ENCODE measurements around the gene NOC2L.
"Not testable (repeated sequence)": the region's sequence is repeated elsewhere in the genome, so short reads cannot be mapped to it uniquely, and the experiment has no call there.

Gene NOC2L

DNA sequence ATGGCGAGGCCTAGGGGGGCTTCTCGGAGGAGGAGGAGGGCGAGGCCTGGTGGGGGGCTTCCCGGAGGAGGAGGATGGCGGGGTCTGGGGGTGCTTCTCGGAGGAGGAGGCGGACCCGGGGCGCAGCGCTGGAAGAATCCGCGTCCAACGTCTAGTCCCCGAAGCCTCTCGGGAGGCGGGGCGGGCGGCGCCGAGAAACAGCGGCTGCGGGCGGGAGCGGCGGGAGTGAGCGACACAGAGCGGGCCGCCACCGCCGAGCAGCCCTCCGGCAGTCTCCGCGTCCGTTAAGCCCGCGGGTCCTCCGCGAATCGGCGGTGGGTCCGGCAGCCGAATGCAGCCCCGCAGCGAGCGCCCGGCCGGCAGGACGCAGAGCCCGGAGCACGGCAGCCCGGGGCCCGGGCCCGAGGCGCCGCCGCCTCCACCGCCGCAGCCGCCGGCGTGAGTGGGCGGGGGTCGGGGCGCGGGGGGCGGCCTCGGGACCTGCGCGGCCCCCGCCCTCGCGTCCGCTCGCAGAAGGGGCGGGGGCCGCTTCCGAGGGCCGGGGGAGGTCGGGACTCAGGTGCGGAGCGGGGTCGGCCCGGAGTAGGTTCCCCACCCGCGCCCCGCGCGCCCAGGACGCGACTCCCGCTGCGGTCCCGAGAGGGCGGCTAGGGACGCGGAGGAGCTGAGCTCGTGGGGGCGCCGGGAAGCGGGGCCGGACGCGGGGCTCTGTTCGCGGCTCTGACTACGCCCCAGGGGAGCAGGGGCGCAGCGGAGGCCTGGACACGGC, 1.5 kb upstream of the NOC2L start, which contains the start of gene KLHL17:
Gene KLHL17 (plus strand): TSS at position 222 of the 769 bp plus-strand sequence. CDS start 110 bp downstream, at position 332.
- peak; percentile 79 for DNase-seq

DNA sequence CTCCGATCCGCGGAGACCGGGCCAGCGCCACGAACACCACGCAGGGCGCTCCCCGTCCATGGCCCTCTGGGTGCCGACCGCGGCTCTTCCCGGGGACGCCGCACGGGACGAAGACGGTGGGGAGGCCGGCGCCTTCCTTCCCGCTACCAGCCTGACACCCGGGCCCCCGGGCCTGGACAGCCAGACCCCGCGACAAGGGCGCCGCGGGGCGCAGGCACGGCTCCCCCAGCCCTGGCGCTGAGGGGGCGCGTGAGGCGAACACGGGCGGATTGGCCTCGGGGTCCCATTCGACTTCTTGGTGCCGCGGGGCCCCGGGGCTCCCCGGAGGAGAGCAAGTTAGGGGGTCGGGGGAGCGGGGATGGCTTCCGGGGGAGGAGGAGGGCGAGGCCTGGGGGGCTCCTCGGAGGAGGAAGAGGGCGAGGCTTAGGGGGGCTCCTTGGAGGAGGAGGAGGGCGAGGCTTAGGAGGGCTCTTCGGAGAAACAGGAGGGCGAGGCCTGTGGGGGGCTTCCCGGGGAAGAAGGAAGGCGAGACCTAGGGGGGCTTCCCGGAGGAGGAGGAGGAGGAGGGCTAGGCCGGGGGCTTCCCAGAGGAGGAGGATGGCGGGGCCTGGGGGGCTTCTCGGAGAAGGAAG, 791 bp upstream of the NOC2L start:
- no peak for DNase-seq

DNA sequence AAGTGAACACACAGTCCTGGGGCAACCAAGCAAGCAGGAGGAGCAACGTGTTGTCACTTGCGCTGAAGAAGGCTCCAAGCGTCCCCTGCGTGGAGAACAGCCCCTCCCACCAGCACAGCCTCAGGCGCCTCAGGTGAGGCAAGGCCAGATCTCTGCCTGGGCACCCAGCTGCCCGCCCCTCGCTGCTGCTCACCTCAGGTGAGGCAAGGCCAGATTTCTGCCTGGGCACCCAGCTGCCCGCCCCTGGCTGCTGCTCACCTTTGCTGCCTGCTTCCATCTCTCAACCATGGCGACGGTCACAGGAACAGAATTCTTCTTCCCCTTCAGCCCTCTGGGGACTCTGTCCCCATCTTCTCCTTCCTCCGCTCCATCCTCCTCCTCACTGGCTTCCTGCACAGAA, 2.4 kb downstream of the NOC2L start:
- DNase-seq, result no peak

DNA sequence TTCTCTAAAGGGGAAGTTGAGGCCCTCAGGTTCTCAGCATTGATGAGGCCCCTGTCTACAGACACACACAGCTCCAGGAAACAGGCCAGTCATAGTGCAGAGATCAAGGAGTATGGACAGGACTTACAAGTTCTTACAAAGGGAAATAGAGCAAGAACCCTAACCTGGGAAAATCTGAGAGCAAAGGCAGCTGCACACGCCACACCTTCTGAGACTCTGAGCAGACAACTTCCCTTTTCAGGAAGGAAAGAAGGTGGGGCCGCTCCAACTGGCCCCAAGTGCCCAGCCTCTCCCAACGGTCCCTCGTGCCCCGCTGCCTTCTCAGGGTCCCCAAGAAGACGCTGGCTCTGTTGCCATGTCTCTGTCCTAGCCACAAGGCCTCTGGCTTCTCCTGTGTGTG, 3.6 kb downstream of the NOC2L start:
- no peak for DNase-seq

DNA sequence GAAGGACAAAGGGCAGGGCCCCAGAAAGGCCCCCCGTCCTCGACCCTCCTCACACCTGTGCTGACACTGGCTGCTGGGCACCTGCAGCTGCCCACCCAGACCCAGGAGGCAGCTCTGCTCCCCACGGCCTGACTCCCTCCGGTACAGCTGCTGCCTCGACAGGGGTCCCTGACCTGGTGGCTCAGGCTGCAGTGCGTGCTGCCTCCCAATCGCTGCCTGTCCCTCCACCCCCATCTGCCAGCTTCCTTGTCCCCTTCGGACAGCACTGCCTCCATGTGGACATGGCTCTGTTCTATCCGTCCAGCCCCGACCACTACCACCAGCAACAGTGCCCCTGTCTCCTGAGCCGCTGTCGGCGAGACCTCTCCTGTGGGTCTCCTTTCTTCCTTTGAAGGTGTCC, 4.1 kb downstream of the NOC2L start:
- no peak for DNase-seq

DNA sequence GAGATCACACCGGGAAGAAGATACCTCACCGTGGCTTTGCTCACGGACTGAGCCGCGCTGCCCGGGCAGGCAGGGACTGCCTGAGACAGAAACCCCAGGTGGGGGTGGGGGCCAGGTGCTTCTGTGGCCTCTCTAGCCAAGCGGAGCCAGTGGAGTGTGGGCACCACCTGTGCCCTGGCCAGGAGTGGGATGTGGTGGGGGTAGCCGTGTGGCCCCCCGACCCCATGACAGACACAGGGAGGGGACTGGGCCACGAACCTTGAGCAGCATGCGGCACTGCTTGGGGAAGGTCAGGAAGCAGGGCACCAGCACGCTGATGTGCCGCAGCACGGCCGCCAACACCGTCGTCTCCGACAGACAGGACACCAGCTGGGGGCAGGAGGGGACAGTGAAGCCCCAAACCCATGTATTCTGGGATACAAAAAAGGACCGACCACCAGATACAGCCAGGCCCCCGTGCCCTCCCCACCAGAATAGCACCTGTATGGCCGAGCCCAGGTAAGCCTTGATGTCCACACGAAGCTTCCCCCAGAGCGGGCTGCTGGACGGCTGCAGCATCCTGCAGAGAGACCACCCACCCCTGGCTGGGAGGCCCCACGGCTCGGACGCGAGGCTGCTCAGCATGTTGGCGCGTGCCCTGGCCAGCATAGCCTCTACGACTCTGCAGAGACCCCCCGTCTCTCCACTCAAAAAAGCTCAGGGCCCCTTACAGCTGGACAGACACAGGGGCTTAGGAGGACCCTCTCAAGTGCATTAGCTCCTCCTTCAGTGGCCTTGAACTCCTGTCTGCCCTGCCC, 5.3 kb downstream of the NOC2L start:
- DNase-seq, result no peak

DNA sequence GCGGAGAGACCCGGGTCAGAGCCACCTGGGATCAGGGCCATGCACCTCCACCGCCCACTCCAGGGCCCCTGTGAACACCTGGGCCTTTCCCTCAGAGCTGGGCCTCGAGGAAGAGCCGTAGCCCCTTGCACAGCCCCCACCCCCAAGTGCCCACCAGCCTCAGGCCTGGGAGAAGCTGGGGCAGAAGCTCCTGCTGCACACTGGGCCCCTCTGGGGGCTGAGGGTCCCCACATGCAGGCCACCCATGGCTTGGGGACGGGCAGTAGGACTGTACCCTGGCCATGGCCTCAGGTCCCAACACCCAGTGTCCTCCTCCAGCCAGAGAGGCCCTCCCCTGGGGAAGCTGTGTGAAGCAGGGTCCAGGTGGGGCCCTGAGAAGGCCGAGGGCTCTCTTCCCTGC, 6.5 kb downstream of the NOC2L start:
- DNase-seq, result no peak

DNA sequence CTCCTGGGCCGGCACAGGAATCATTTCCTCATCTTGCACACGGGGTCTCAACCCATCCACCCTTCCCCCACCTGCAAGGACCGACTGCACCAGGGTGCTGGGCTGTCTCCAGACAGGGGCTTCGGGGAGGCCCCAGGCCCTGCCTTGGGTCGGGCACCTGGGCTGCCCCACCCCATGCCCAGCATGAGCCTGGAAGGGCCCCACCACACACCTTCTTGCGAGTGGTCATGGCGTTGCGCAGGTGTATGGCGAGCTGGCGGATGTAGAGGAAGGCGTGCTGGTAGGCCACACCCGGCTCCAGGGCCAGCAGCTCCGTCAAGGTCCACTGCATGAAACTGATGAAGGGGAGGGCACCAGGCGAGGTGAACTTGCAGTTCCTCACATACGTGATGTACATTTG, 6.9 kb downstream of the NOC2L start:
- DNase-seq, result no peak

DNA sequence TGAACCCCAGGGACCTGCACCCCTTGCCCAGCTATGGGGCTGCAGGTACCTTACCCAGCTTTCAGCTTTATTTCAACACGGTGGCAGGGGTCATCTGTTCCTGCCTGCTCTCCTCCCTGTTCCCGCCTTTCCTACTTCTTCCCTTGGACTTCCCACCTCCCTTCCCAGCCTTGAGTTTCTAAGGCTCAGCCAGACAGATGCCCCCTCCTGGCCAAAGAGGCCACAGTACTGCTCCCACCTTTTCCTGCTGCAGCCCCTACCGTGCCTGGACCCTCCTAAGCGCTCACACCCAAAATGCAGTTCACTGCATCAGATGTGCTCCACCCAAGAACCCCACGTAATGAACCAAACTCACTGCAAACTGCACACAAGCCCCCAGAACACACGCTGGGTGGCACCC, 7.7 kb downstream of the NOC2L start:
- no peak for DNase-seq

DNA sequence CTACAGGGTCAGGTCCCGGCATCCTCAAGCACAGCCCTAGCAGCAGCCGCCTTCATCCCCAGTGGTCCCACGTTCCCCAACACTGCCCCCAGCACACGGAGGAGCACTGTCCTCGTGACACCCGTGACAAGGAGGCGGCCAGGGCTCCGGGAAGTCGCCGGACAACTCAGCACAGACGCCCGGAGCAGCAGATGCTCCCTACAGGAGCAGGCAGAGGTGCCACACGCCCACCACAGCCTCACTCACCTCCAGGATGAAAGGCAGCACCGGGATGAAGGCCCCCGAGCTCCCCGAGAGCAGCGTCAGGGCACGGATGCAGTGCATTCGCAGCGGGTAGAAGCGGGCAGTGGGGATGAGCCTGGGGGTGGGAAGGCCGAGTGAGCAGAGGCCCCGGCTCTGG, 8.2 kb downstream of the NOC2L start:
- DNase-seq, result no peak

DNA sequence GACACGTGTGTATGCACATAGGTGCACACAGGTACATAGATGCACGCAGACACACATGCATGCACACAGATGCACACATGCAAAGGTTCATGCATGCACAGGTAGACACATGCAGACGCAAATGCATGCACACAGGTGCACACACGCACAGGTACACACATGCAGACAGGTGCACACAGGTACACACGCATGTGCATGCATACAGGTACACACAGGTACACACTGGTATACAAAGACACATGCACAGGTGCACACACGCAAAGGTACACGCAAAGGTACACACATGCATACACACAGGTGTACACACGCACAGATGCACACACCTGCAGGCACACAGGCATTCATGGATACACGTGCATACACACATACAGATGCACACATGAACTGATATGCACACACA, 8.8 kb downstream of the NOC2L start:
- no peak for DNase-seq

DNA sequence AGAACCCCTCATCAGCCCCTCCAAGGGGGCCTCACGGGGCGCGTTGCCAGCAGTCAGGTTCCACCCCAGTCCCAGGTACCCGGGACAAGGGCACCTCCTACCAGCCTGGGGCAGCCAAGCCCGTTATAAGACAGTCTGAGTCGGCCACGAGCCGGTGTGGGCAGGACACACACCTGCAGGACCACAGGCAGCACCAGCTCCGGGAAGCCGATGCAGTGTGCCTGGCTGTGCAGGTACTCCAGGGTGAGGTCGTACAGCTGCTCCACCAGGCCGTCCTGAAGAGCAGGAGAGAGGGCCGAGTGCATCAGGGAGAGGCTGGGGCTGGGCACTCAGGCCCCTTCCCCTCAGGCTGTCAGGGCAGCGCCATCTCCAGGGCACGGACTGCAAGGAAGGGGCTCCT, 11.1 kb downstream of the NOC2L start:
- no peak for DNase-seq

DNA sequence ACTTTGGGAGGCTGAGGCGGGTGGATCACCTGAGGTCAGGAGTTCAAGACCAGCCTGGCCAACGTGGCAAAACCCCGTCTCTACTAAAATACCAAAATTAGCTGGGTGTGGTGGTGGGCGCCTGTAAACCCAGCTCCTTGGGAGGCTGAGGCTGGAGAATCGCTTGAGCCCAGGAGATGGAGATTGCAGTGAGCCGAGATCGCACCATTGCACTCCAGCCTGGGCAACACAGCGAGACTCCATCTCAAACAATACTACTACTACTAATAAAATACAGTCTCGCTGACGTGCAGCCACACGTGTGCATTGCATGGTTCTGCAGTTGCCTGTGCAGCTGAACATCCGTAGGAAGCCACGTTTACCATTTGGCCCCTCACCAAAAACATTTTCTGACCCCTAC, 12.2 kb downstream of the NOC2L start:
- DNase-seq, result not testable (repeated sequence)

DNA sequence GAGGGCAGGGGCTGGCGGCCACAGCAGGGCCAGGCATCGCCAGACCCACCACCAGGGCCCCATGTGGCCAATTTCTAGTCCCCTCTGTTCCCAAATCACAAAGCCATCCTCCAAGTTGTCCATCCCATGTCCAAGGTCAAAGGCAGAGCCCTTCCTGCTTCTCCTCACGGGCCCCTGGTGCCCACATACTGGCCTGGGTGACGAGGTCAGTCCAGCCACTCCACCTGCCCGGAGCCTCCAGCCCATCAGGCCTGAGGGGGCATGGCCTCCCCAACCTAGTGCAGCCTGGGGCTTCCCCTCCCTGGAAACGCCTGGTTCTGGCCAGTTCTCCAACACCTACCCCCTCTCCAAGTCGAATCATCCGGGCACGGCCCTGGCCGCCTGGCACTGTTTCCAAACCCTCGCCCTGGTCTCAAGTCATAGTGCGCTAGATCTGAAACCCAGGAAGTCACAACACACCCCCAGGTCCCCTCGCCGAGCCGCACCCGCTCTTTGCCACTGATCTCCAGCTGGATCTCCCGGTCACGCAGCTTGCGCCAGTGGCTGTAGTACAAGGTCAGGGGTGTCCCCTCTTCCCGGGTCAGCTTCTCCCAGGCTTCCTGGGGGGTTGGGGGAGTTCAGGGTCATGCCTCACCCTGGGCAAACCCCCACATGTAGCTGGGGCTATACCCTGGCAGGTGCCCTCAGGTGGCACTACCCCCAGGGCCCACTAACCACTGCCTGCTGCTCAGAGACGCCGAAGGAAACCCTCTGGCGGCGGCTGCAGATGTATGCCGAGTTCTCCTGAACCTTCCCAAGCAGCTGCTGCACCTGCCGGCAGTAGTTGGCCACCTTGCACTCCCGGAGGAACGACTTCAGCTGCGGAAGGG, 13.1 kb downstream of the NOC2L start:
- no peak for DNase-seq

DNA sequence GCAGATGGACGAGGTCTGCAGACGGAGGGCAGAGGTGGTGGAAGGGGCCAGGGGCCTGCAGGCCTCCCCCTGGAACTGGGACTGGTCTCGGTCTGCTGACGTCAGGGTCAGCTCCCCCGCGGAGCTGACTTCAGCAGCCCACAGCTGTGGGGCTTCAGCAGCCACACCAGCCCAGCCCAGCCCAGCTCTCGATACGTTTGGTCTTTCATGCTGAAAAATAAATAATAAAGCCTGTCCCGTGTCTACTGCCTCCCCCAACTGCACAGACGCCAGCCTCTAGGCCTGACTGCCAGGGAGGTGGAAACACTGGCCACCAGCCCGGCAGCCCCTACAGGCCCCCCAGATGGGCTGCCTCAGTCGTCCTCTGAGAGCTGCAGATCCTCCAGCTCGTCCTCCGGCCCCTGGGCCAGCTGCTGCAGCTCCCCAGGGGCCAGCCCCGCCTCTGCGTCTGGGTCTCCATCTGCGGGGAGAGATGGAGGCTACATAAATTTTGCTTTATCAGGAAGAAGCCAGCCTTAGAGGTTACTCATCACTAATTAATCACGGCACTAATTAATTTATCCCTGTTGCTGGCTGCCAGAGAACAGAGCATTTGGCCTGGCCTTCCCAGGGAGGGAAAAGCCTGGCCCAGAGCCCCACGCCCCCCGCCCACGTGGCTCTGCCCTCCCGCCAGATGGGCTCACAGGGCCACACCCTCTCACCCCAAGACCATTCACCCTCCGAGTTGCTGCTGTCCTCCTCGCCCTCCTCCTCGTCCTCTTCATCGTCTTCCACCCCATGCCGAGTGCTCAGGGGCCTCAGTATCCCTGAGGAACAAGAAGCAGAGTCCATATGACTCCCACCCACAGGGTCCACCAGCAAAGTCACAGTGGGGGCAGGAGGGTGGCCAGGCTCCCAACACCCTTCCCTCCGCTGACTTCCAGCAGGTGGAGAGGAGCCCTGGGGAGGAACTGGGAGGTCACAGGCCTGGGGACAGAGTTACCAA, 14.4 kb downstream of the NOC2L start:
- DNase-seq, result peak; percentile 72

DNA sequence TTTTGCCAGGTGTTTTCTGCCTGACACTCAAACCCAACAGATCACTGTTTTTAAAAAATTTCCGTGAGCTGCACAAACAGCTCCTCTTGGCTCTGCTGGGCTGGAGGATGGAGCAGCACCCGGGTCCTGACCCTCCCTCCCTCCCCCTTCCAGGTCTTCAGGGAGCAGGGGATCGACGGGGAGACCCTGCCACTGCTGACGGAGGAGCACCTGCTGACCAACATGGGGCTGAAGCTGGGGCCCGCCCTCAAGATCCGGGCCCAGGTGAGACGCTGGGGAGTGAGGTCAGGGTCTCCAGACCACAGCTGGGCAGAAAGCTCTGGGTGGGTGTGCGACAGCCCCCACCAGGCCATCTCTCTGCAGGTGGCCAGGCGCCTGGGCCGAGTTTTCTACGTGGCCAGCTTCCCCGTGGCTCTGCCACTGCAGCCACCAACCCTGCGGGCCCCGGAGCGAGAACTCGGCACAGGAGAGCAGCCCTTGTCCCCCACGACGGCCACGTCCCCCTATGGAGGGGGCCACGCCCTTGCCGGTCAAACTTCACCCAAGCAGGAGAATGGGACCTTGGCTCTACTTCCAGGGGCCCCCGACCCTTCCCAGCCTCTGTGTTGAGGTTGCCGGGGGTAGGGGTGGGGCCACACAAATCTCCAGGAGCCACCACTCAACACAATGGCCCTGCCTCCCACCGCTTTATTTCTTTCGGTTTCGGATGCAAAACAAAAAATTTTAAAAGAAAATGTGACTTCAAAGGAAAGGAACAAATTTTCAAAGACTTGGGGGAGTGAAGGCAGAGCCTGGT, 15.3 kb downstream of the NOC2L start:
- DNase-seq, result no peak

DNA sequence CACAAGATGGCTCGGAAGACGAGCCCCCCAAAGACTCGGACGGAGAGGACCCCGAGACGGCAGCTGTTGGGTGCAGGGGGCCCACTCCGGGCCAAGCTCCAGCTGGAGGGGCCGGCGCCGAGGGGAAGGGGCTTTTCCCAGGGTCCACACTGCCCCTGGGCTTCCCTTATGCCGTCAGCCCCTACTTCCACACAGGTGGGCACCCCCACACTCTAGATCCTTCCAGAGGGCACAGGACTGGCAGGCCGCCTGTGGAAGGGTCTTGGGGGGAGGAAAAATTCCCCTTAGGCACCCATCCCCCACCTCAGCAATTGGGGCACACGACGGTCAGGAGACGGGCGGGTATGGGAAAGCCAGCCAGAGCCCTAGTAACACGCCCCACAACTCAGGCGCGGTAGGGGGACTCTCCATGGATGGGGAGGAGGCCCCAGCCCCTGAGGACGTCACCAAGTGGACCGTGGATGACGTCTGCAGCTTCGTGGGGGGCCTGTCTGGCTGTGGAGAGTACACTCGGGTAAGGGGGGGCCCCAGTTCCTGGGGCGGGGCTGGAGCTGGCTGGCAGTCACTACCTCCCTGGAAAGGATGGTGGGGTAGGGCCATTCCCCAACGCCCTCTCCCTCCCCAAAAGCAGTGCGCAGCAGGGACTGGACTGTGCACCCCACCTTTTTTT, 16.1 kb downstream of the NOC2L start:
- DNase-seq, result peak; percentile 66

DNA sequence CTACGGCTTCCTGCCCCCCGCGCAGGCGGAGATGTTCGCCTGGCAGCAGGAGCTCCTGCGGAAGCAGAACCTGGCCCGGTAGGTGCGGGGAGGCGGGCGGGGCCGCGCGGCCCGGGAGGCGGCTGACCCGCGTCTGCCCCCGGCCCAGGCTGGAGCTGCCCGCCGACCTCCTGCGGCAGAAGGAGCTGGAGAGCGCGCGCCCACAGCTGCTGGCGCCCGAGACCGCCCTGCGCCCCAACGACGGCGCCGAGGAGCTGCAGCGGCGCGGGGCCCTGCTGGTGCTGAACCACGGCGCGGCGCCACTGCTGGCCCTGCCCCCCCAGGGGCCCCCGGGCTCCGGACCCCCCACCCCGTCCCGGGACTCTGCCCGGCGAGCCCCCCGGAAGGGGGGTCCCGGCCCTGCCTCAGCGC, 16.6 kb downstream of the NOC2L start:
- peak; percentile 81 for DNase-seq

DNA sequence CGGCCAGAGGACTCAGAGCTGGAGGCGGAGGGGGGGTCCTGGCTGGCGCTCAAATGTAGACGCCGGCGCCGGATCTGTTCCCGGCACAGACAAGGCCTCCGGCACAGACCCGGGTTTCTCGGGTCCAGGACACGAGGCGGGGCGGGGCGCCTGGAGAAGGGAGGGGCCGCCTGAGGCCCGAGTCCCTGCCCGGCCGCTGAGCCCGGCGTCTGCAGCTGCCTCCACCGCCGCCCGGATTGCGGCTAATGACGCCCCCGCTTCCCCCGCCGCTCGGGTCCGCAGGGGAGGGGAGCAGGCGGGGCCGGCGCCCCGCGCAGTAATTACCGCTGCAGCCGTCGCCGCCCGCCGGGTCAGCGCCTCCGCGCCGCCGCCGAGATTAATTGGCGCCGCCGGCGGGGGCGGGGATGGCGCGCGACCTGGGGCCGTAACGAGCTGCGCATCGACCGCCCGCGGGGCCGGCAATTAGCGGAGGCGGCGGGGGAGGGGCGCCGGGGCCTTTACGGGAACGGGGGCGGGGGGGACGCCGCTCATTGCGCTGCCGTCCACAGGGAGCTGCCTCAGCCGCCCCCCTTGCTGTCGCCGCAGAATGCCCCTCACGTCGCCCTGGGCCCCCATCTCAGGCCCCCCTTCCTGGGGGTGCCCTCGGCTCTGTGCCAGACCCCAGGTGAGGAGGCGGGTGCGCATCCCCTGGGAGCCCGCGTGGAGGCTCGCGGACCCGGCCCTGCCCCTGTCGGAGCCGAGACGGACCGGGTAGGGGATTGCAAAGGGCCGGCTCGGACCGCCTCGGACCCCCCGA, 17.3 kb downstream of the NOC2L start:
- peak; percentile 95 for DNase-seq

Measured in NCI-H69 (cell line).